ENCODE results near the gene WDR26.

WDR26 gene

DNA sequence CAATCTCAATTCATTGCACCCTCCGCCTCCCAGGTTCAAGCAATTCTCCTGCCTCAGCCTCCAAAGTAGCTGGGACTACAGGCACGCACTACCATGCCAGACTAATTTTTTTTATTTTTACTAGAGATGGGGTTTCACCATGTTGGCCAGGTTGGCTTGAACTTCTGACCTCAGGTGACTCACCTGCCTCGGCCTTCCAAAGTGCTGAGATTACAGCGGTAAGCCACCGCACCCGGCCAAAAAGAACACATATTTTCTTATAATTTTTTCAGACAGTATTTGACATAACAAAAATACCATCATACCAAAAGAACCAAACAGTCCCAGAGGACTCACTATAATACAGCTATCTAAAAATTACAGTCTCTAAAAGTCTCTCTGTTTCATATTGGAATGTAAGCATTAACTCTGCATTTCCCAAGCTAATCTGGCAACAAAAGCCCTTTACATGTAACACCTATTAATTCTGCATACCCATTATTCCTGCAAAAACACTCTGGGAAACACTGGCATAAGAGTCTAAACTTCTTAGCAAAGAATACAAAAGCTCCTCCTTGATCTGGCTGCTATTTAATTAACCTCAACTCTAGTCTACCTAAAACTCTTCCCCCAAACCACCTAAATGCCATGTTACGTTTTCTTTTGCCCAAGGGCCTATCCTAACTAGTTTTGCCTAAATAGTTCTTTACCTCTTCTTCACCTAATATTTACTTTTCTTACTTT lies 26.9 kb downstream of the WDR26 start:
- DNase-seq (ENCODE audit: low read depth) = no peak

DNA sequence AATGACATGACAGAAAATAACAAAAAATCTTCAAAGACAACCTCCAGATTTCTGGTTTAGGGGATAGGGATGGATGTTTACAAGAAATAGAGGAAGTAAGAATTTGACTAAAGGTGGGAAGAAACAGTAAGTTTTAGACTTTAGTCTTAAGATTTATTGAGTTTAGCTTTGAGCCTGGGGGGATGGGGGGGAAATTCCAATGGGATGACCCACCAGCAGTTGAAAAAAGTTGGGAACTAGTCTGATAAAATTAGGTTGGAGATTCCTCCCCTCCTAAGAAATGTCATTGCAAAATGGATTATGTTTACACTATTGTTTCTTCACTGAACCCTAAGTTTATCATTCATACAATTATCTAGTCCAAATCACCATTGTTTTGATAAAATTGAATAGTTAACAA lies 28.4 kb downstream of the WDR26 start:
- DNase-seq (ENCODE audit: low read depth) = no peak
- TF ChIP-seq, protein P1, sequence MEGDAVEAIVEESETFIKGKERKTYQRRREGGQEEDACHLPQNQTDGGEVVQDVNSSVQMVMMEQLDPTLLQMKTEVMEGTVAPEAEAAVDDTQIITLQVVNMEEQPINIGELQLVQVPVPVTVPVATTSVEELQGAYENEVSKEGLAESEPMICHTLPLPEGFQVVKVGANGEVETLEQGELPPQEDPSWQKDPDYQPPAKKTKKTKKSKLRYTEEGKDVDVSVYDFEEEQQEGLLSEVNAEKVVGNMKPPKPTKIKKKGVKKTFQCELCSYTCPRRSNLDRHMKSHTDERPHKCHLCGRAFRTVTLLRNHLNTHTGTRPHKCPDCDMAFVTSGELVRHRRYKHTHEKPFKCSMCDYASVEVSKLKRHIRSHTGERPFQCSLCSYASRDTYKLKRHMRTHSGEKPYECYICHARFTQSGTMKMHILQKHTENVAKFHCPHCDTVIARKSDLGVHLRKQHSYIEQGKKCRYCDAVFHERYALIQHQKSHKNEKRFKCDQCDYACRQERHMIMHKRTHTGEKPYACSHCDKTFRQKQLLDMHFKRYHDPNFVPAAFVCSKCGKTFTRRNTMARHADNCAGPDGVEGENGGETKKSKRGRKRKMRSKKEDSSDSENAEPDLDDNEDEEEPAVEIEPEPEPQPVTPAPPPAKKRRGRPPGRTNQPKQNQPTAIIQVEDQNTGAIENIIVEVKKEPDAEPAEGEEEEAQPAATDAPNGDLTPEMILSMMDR (conservative IDR thresholded peaks at IDR 0.05; ENCODE audit: low read depth, low read length) = no peak
- no peak overlapping the region for H3K4me3 ChIP-seq (ENCODE audit: low read length)

More for the DNA sequence above, 26.9 kb downstream of the WDR26 start:
- H3K4me3 ChIP-seq (ENCODE audit: low read length) = no peak overlapping the region
- TF ChIP-seq, protein P1 (conservative IDR thresholded peaks at IDR 0.05; ENCODE audit: low read depth, low read length) = no peak

DNA sequence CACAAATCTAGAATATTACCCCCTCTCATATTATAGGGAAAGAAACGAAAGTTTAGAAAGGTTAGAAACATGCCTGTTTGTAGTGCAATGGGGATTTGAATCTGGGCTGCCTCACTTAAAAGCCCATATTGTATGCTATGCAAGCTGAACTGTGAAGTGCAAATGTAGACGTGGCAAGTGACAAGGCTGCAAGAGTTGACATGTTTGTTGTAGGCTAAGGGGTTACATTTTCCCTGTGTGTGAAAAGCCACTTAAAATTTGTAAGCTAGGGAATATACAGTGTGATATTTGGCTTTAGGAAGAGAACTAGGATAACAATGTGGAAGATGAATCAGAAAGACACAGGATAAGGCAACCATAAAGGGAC lies 29.0 kb downstream of the WDR26 start:
- no peak for DNase-seq (ENCODE audit: low read depth)
- no peak overlapping the region for H3K4me3 ChIP-seq (ENCODE audit: low read length)
- TF ChIP-seq, protein P1 (conservative IDR thresholded peaks at IDR 0.05; ENCODE audit: low read depth, low read length) = no peak

DNA sequence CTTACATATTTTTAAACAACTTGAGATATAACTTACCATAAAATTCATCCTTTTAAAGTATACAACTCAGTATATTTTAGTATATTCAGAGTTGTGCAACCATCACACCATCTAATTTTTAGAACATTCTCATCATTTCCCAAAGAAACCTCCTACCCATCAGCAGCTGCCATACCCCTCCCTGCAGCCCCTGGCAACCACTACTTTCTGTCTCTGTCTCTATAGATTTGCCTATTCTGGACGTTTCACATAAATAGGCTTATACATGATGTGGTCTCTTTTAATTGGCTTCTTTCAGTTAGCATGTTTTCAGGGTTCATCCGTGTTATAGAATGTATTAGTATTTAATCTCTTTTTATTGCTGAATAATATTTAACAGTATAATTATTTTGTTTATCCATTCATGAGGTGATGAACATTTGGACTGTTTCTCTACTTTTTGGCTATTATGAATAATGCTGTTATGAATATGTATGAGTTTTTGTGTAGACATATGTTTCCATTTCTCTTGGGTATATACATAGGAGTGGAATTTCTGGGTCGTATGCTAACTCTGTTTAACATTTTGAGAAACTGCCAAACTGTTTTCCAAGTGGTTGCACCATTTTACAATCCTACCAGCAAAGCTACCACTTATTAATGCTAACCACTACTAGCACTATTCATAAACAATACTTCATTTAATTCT lies 29.5 kb downstream of the WDR26 start:
- TF ChIP-seq, protein P1 (conservative IDR thresholded peaks at IDR 0.05; ENCODE audit: low read depth, low read length) = no peak
- H3K4me3 ChIP-seq (ENCODE audit: low read length) = no peak overlapping the region
- DNase-seq (ENCODE audit: low read depth) = no peak

DNA sequence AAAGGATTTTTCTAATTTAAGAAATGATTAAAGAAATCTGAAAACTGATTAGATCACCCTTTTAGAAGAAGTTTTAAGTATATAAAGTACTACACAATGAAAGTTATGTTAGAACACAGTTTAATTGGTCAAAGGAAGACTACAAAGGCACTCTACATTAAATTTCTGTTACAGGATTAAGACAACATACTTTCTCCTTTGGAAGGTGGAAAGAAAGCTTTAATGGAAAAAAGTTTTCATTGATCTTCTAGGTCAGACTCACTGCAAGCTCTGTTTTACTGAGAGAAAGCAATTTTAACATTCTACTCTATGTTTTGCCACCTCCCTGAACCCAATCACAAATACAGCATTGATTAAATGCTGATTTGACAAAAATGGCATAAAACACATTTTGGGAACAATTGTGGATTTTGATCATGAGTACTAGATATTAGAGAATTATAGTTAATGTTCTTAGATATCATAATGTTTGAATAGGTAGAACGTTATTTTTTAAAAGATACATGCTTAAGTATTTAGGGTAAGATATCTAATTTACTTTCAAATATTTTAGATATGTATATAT lies 32.0 kb downstream of the WDR26 start:
- TF ChIP-seq, protein P1 (conservative IDR thresholded peaks at IDR 0.05; ENCODE audit: low read depth, low read length) = no peak
- H3K4me3 ChIP-seq (ENCODE audit: low read length) = no peak overlapping the region
- no peak for DNase-seq (ENCODE audit: low read depth)

DNA sequence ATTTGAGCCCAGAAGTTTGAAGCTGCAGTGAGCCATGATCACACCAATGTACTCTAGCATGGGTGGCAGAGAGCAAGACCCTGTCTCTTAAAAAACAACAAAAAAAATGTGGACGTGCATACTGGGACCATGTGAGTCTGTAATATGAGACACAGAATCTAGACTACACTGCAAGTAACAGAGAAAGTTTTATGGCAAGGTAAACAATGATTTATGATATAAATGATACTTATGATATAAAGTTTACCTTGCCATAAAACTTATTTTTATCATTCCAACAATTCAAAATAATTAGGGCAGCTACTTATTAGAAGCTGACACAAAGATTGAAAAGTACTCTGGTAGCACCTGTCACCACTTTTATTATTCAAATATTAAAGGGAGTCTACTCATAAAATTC lies 34.7 kb downstream of the WDR26 start:
- TF ChIP-seq, protein P1 (conservative IDR thresholded peaks at IDR 0.05; ENCODE audit: low read depth, low read length) = no peak

More for the DNA sequence above, 34.7 kb downstream of the WDR26 start:
- no peak overlapping the region for H3K4me3 ChIP-seq (ENCODE audit: low read length)
- no peak for DNase-seq (ENCODE audit: low read depth)

Measured in retinal pigment epithelial cell (primary cell).